Measurements from ENCODE around the gene MET.

- TF ChIP-seq CTCF (IDR thresholded peaks at IDR 0.05 in 4 of 5, conservative IDR thresholded peaks at IDR 0.05 in 1 of 5) (no peak), POLR2A (IDR thresholded peaks at IDR 0.05) (no peak)
Observed at GRCh38 chr7:116706668-116707126, 34.7 kb downstream of the MET start.

Measured in gastrocnemius medialis (tissue), 4 donors.